Aorta (tissue), 5 donors: Measurements from ENCODE around the gene TPSD1. TPM values are rescaled to one million over a fixed set of nuclear protein-coding genes. Genes with fewer than 3 reads are reported as not detected.
"Not testable (repeated sequence)": the region's sequence is repeated elsewhere in the genome, so short reads cannot be mapped to it uniquely, and the experiment has no call there.

Source experiments
- ATAC-seq: fragments of 200-7000 bp; cut with Tn5 transposase; one replicate; pipeline ENCODE4 v1.9.1; 2022; ENCODE audit warnings: moderate library complexity; ENCODE audit not compliant: low FRiP score
- DNase-seq, 2 donors: peaks; one replicate each; pipeline ENCODE4 v3.0.0-alpha.2; 2020
- H3K27ac ChIP-seq, 2 donors: one replicate each; pipeline ENCODE4 v1.5.1; 2013; ENCODE audit warnings: low read length in 2 of 2, mild to moderate bottlenecking in 2 of 2, moderate library complexity in 2 of 2, control low read depth in 1 of 2, inconsistent platforms in 1 of 2, low read depth in 1 of 2
- H3K27me3 ChIP-seq, 2 donors: one replicate each; pipeline ENCODE4 v1.6.1; 2013; ENCODE audit warnings: control low read depth in 1 of 2, low read length in 1 of 2, mild to moderate bottlenecking in 1 of 2, moderate library complexity in 1 of 2; ENCODE audit not compliant: insufficient read depth in 2 of 2, control insufficient read depth in 1 of 2
- H3K36me3 ChIP-seq, 2 donors: one replicate each; pipeline ENCODE4 v1.6.1; 2013; ENCODE audit warnings: control low read depth in 1 of 2, low read length in 1 of 2, mild to moderate bottlenecking in 1 of 2; ENCODE audit not compliant: insufficient read depth in 2 of 2, control insufficient read depth in 1 of 2
- H3K4me1 ChIP-seq, 2 donors: one replicate each; pipeline ENCODE4 v1.6.1; 2013; ENCODE audit warnings: low read length in 2 of 2, control low read depth in 1 of 2, mild to moderate bottlenecking in 1 of 2, moderate library complexity in 1 of 2; ENCODE audit not compliant: insufficient read depth in 2 of 2, control insufficient read depth in 1 of 2
- H3K4me3 ChIP-seq, 2 donors: one replicate each; pipeline ENCODE4 v1.5.1; 2013; ENCODE audit warnings: low read length in 2 of 2, control low read depth in 1 of 2, mild to moderate bottlenecking in 1 of 2
- H3K9me3 ChIP-seq: one replicate; pipeline ENCODE4 v1.6.1; 2013; ENCODE audit warnings: mild to moderate bottlenecking, low read length; ENCODE audit not compliant: control insufficient read depth
- WGBS, 2 donors: extraction: QIAGEN DNeasy Blood & Tissue Kit; methylation state at CpG; one replicate each; pipeline ENCODE4 v1.1.7; 2013; 5-methylcytosine and 5-hydroxymethylcytosine counted together
- intact Hi-C, 2 donors: fragments of 100-400 bp; cut with DNase I; formaldehyde crosslinking; loops; one replicate each; pipeline versions ENCODE4 v1.14.2 to v1.15.0; 2022
- polyA plus RNA-seq, 2 donors: library from polyadenylated mRNA; stranded (reverse); fragments of 200-250 nt; gene quantifications; one replicate each; pipeline ENCODE4 v1.2.3, GENCODE V29; 2013
- total RNA-seq, 2 donors: library from RNA; stranded (reverse); fragmentation: NEBNext Ultra II Directional; extraction: Animal tissue kit (Norgen Biotek cat#: 25700); gene quantifications; one replicate each; pipeline ENCODE4 v1.2.1, GENCODE V29; 2021
- donor health status: healthy with polysubstance abuse.
- donor health status: Bipolar disorder and iron deficiency.
- donor health status: DM: no; HTN: no; CAD: no.
- donor health status: DM: no; HTN: no; CAD: no.
- donor health status: DM: yes; HTN: yes; CAD: no.

The TPSD1 gene
- total and polyA plus RNA-seq, 4 donors, result 0.38 TPM; not detected in 3

- H3K27ac ChIP-seq, result no peak within 1 kb of the TSS
- no peaks in the 10 kb centered on the region for H3K36me3 ChIP-seq
- no peak within 1 kb of the TSS for H3K4me3 ChIP-seq
- DNase-seq (no peak), ATAC-seq (no peak)
- WGBS, 2 donors, result 76 to 80% methylated on average over 10 of the region's 10 CpGs
- no peaks in the 10 kb centered on the region for H3K4me1 ChIP-seq
- H3K27me3 ChIP-seq, result no peaks in the 10 kb centered on the region
- intact Hi-C loops, result no loop called here
- H3K9me3 ChIP-seq, result no peaks in the 10 kb centered on the region
Measured at GRCh38 chr16:1225051-1225451, 30.8 kb upstream of the TPSD1 start, which contains the start of gene TPSG1. TPSG1 (minus strand) TSS chr16:1225268; CDS start chr16:1225252, 16 bp downstream.

- 35 to 41% methylated on average over 23 to 24 of the region's 24 CpGs for WGBS, 2 donors
- DNase-seq, H3K4me1 ChIP-seq, H3K27me3 ChIP-seq, H3K4me3 ChIP-seq, intact Hi-C loops, H3K27ac ChIP-seq, H3K9me3 ChIP-seq, H3K36me3 ChIP-seq: not testable (repeated sequence)
- peak; percentile 6 for ATAC-seq
Measured at GRCh38 chr16:1225728-1226311, 30.0 kb upstream of the TPSD1 start.

- DNase-seq, H3K27me3 ChIP-seq, H3K27ac ChIP-seq, H3K4me3 ChIP-seq, intact Hi-C loops, H3K4me1 ChIP-seq, ATAC-seq, H3K36me3 ChIP-seq, H3K9me3 ChIP-seq: not testable (repeated sequence)
- WGBS, 2 donors, result 43 to 65% methylated on average over 7 to 14 of the region's 14 CpGs
Measured at GRCh38 chr16:1226692-1227091, 29.2 kb upstream of the TPSD1 start.

GRCh38 chr16:1228227-1228626 is 27.6 kb upstream of the TPSD1 start:
- DNase-seq, intact Hi-C loops, H3K36me3 ChIP-seq, H3K27me3 ChIP-seq, H3K27ac ChIP-seq, ATAC-seq, H3K4me3 ChIP-seq, H3K9me3 ChIP-seq, H3K4me1 ChIP-seq: not testable (repeated sequence)
- 65 to 77% methylated on average over 4 to 7 of the region's 7 CpGs for WGBS, 2 donors

GRCh38 chr16:1229476-1229875 is 26.4 kb upstream of the TPSD1 start:
- intact Hi-C loops, H3K36me3 ChIP-seq, ATAC-seq, H3K27ac ChIP-seq, H3K4me1 ChIP-seq, H3K9me3 ChIP-seq, H3K27me3 ChIP-seq, DNase-seq, H3K4me3 ChIP-seq: not testable (repeated sequence)
- 83 to 89% methylated on average over 9 to 12 of the region's 13 CpGs for WGBS, 2 donors

GRCh38 chr16:1230084-1230470 is 25.8 kb upstream of the TPSD1 start, which contains the start of gene TPSB2:
TPSB2 (minus strand) TSS chr16:1230184; CDS start chr16:1229951, 233 bp downstream.
- H3K4me1 ChIP-seq, H3K36me3 ChIP-seq, ATAC-seq, H3K27ac ChIP-seq, H3K27me3 ChIP-seq, DNase-seq, H3K9me3 ChIP-seq, intact Hi-C loops, H3K4me3 ChIP-seq: not testable (repeated sequence)
- 64 to 80% methylated on average over 2 to 6 of the region's 11 CpGs for WGBS, 2 donors

- WGBS, 2 donors, result 77 to 81% methylated on average over 15 to 17 of the region's 17 CpGs
Measured at GRCh38 chr16:1230471-1231212, 25.2 kb upstream of the TPSD1 start.

GRCh38 chr16:1231301-1231700 is 24.6 kb upstream of the TPSD1 start:
- DNase-seq, H3K36me3 ChIP-seq, H3K9me3 ChIP-seq, H3K4me3 ChIP-seq, H3K27me3 ChIP-seq, H3K4me1 ChIP-seq, intact Hi-C loops, H3K27ac ChIP-seq: not testable (repeated sequence)
- ATAC-seq, result peak; percentile 24
- WGBS, 2 donors, result 81 to 87% methylated on average over 6 to 7 of the region's 7 CpGs

More at GRCh38 chr16:1230471-1231212, 25.2 kb upstream of the TPSD1 start:
- H3K27me3 ChIP-seq, H3K27ac ChIP-seq, H3K4me3 ChIP-seq, H3K36me3 ChIP-seq, intact Hi-C loops, H3K9me3 ChIP-seq, DNase-seq, ATAC-seq, H3K4me1 ChIP-seq: not testable (repeated sequence)
